DOHH2 (cell line): ENCODE measurements around the gene ATP8B4.

ENCODE experiments used
- H3F3A ChIP-seq: fragments of 200-600 bp; sonication (generic), shearing (Covaris generic); 2 replicates; pipeline ENCODE4 v1.6.0; 2016; ENCODE audit warnings: antibody characterized with exemption, mild to moderate bottlenecking; ENCODE audit not compliant: control insufficient read depth, insufficient read depth
- H3K27ac ChIP-seq: fragments of 200-600 bp; sonication (generic); 2 replicates; pipeline ENCODE4 v1.5.1; 2014; ENCODE audit warnings: low read depth, mild to moderate bottlenecking, low read length, moderate library complexity
- H3K27me3 ChIP-seq: fragments of 200-600 bp; sonication (generic); 2 replicates; pipeline ENCODE4 v1.6.1; 2014; ENCODE audit warnings: mild to moderate bottlenecking, low read length, mixed read lengths; ENCODE audit not compliant: control insufficient read depth
- H3K36me3 ChIP-seq: fragments of 200-600 bp; sonication (generic); 2 replicates; pipeline ENCODE4 v1.6.1; 2014; ENCODE audit warnings: mild to moderate bottlenecking, low read length, moderate library complexity, mixed read lengths; ENCODE audit not compliant: control insufficient read depth
- H3K4me1 ChIP-seq: fragments of 200-600 bp; sonication (generic); 2 replicates; pipeline ENCODE4 v1.6.1; 2014; ENCODE audit warnings: mild to moderate bottlenecking, low read length, mixed read lengths; ENCODE audit not compliant: control insufficient read depth
- H3K4me2 ChIP-seq: fragments of 200-600 bp; sonication (generic); 2 replicates; pipeline ENCODE4 v1.6.0; 2014; ENCODE audit warnings: mild to moderate bottlenecking, low read length, moderate library complexity
- H3K4me3 ChIP-seq: fragments of 200-600 bp; sonication (generic); 2 replicates; pipeline ENCODE4 v1.5.1; 2014; ENCODE audit warnings: mild to moderate bottlenecking, low read length, mixed read lengths
- H3K79me2 ChIP-seq: fragments of 200-600 bp; sonication (generic); 2 replicates; pipeline ENCODE4 v1.6.1; 2014; ENCODE audit warnings: mild to moderate bottlenecking, low read length, mixed read lengths; ENCODE audit not compliant: control insufficient read depth
- H3K9me2 ChIP-seq: fragments of 200-600 bp; sonication (generic); replicated peaks from 2 replicates; pipeline ENCODE4 v1.6.1; 2014; ENCODE audit warnings: mild to moderate bottlenecking, low read length, mixed read lengths; ENCODE audit not compliant: control insufficient read depth
- H3K9me3 ChIP-seq: fragments of 200-600 bp; sonication (generic); 2 replicates; pipeline ENCODE4 v1.6.1; 2014; ENCODE audit warnings: antibody characterized with exemption, low read length, mixed read lengths; ENCODE audit not compliant: control insufficient read depth, insufficient read depth
- H4K20me1 ChIP-seq: fragments of 200-600 bp; sonication (generic); 2 replicates; pipeline ENCODE4 v1.6.0; 2014; ENCODE audit warnings: low read depth, mild to moderate bottlenecking, antibody characterized with exemption, low read length, moderate library complexity; ENCODE audit not compliant: control insufficient read depth, insufficient read depth
- EZH2phosphoT487 ChIP-seq: fragments of 200-600 bp; sonication (generic); IDR thresholded peaks from 2 replicates; pipeline ENCODE4 v1.6.1; 2017; ENCODE audit warnings: borderline replicate concordance, mild to moderate bottlenecking, antibody characterized with exemption, low read length, moderate library complexity, mixed read lengths
- TF ChIP-seq, protein P1 (sequence below): fragments of 200-600 bp; sonication (generic); IDR thresholded peaks from one replicate; pipeline ENCODE4 v1.5.1; 2014; ENCODE audit warnings: antibody characterized with exemption, mild to moderate bottlenecking, low read depth, low read length; ENCODE audit not compliant: poor library complexity, severe bottlenecking

Gene ATP8B4

GRCh38 chr15:49982584-49982983 is 136.4 kb downstream of the ATP8B4 start:
- H3K9me2 ChIP-seq = no peaks in the 10 kb centered on the region
- TF ChIP-seq, protein P1, sequence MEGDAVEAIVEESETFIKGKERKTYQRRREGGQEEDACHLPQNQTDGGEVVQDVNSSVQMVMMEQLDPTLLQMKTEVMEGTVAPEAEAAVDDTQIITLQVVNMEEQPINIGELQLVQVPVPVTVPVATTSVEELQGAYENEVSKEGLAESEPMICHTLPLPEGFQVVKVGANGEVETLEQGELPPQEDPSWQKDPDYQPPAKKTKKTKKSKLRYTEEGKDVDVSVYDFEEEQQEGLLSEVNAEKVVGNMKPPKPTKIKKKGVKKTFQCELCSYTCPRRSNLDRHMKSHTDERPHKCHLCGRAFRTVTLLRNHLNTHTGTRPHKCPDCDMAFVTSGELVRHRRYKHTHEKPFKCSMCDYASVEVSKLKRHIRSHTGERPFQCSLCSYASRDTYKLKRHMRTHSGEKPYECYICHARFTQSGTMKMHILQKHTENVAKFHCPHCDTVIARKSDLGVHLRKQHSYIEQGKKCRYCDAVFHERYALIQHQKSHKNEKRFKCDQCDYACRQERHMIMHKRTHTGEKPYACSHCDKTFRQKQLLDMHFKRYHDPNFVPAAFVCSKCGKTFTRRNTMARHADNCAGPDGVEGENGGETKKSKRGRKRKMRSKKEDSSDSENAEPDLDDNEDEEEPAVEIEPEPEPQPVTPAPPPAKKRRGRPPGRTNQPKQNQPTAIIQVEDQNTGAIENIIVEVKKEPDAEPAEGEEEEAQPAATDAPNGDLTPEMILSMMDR = no peak
- no peak for TF ChIP-seq EZH2phosphoT487

GRCh38 chr15:49979705-49980382 is 139.2 kb downstream of the ATP8B4 start:
- Histone ChIP-seq H3K9me2 (no peaks in the 10 kb centered on the region), H3K79me2 (no peaks in the 10 kb centered on the region), H3K27ac (no peak overlapping the region), H3K4me1 (no peaks in the 10 kb centered on the region), H3K4me2 (no peak overlapping the region), H3K4me3 (no peak overlapping the region), H3K36me3 (no peaks in the 10 kb centered on the region), H3K27me3 (0 out of 2 replicates have a peak, but pooled peaks cover 3% of the 10 kb centered on the region), H3K9me3 (no peaks in the 10 kb centered on the region), H4K20me1 (no peaks in the 10 kb centered on the region), H3F3A (no peaks in the 10 kb centered on the region)
- TF ChIP-seq, protein P1 = no peak
- no peak for TF ChIP-seq EZH2phosphoT487

More at GRCh38 chr15:49982584-49982983, 136.4 kb downstream of the ATP8B4 start:
- Histone ChIP-seq H4K20me1 (no peaks in the 10 kb centered on the region), H3K4me3 (no peak overlapping the region), H3K4me2 (no peak overlapping the region), H3F3A (no peaks in the 10 kb centered on the region), H3K9me3 (no peaks in the 10 kb centered on the region), H3K4me1 (no peaks in the 10 kb centered on the region), H3K36me3 (no peaks in the 10 kb centered on the region), H3K27me3 (0 out of 2 replicates have a peak, but pooled peaks cover 3% of the 10 kb centered on the region), H3K27ac (no peak overlapping the region), H3K79me2 (no peaks in the 10 kb centered on the region)

- H3K9me3 ChIP-seq = no peaks in the 10 kb centered on the region
- no peaks in the 10 kb centered on the region for H3F3A ChIP-seq
- no peak overlapping the region for H3K27ac ChIP-seq
- no peaks in the 10 kb centered on the region for H3K36me3 ChIP-seq
- H3K4me3 ChIP-seq = no peak overlapping the region
- 0 out of 2 replicates have a peak, but pooled peaks cover 3% of the 10 kb centered on the region for H3K27me3 ChIP-seq
- H4K20me1 ChIP-seq = no peaks in the 10 kb centered on the region
- TF ChIP-seq, protein P1 = no peak
- no peak for TF ChIP-seq EZH2phosphoT487
- no peaks in the 10 kb centered on the region for H3K79me2 ChIP-seq
- H3K4me2 ChIP-seq = no peak overlapping the region
- H3K9me2 ChIP-seq = no peaks in the 10 kb centered on the region
- no peaks in the 10 kb centered on the region for H3K4me1 ChIP-seq
Observed at GRCh38 chr15:49978121-49978520, 140.9 kb downstream of the ATP8B4 start.
